Stimulated activated memory B cell treated with anti-CD40 and anti-IgM and Interleukin-4, amounts not matched to agents 10 μg/mL and 1 μg/mL and 100 μg/mL, for 72 hours (primary cell): ENCODE results near the gene C1orf141.

ENCODE experiments used
- ATAC-seq: fragments of 150-1000 bp; cut with Tn5 transposase; 2 replicates; pipeline ENCODE4 v1.10.0; 2021
- H3K27ac Mint-ChIP-seq: one replicate; pipeline ENCODE4 v1.8.0; 2022; ENCODE audit warnings: mild to moderate bottlenecking, mixed read lengths
- H3K27me3 Mint-ChIP-seq: one replicate; pipeline ENCODE4 v1.8.0; 2022; ENCODE audit warnings: mixed read lengths
- H3K36me3 Mint-ChIP-seq: one replicate; pipeline ENCODE4 v1.8.0; 2022; ENCODE audit warnings: mixed read lengths
- H3K4me1 Mint-ChIP-seq: one replicate; pipeline ENCODE4 v1.8.0; 2022; ENCODE audit warnings: mixed read lengths
- H3K4me3 Mint-ChIP-seq: one replicate; pipeline ENCODE4 v1.8.0; 2022; ENCODE audit warnings: mild to moderate bottlenecking, moderate library complexity, mixed read lengths
- H3K9me3 Mint-ChIP-seq: one replicate; pipeline ENCODE4 v1.8.0; 2022; ENCODE audit warnings: mixed read lengths

C1orf141 gene

DNA sequence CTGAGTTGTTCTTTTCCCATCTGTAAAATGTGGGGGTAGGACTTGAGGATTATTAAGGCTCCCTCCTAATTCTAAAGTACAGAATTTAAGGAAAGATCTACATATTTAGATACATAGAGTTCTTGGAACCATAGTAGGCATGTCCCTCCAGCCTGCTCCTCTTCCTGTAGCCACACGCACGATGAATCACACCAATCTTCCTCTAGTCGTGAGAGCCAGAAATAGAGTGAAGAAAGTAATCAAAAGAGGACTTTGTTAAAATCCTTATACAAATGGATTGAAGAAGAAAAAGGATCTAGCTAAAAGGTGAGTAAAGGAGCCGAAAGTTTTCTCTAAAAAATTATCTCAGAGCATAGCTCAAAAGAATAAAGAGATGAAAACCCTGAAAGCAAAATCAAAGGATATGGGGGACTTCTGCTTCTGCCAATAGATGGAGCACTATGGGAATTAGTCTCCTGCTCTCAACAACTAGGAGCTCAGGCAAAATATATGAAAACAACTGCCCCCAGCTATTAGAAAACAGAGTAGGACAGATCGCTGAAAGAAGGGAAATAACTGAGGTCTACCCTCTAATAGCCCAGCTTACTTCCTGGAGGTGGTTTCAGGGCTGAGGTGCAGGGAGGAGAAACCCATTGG, 8.5 kb downstream of the C1orf141 start:
- H3K9me3 Mint-ChIP-seq = no peaks in the 10 kb centered on the region
- H3K27ac Mint-ChIP-seq = no peak overlapping the region
- no peak overlapping the region for H3K4me3 Mint-ChIP-seq
- H3K27me3 Mint-ChIP-seq = no peaks in the 10 kb centered on the region
- ATAC-seq = no peak
- H3K4me1 Mint-ChIP-seq = no peaks in the 10 kb centered on the region
- no peaks in the 10 kb centered on the region for H3K36me3 Mint-ChIP-seq

DNA sequence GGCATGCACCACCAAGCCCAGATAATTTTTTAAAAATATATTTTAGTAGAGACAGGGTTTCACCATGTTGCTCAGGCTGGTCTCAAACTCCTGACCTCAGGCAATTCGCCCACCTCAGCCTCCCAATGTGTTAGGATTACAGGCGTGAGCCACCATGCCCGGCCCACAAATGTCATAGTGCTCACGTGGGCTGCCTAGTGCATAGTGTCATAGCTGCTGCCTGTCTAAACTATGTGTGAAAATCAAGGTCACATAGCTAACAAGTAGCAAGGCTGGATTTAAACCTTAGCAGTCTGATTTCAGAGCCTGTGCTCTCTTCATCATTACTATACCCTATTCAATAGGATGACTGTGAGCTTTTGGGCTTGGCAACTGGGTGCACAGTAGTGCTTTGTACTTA, 10.3 kb downstream of the C1orf141 start:
- Mint-ChIP-seq H3K27ac (no peak overlapping the region), H3K36me3 (no peaks in the 10 kb centered on the region), H3K27me3 (no peaks in the 10 kb centered on the region), H3K4me1 (no peaks in the 10 kb centered on the region), H3K9me3 (no peaks in the 10 kb centered on the region), H3K4me3 (no peak overlapping the region)
- no peak for ATAC-seq

DNA sequence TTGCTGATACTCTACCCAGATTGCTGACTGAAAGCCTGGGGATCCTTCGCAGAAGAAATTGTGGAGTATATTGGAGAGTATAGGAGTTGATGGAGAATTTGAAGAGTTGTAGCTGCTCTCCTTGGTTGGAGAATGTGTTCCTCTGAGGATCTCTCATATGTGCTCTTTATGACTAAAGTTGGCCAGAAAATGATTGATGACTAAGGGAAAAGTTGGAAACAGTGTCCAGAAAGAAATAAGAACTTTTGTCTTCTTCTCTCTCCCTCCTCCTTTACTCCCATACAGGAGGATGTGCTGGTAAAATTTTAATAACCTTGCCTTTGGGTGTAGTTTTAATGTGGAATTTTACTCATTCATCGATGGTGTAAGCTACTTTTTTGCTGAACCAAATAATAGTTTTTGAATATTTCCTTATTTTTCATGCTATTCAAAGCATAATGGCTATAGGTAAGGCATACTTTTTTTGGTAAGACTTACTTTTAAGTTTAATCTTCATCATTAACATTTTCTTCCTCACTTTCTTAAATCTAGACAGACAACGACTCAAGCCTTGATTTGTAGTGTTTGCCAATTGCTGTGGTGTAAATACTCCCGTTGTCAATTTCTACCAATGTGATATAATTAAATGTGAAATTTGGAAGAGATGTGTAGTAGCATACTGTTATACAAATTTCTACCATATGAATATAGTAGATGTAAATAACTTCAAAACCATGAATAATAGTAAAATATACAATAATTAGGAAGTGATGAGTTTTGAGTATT, 13.7 kb downstream of the C1orf141 start:
- no peak overlapping the region for H3K27ac Mint-ChIP-seq
- H3K27me3 Mint-ChIP-seq = no peaks in the 10 kb centered on the region

DNA sequence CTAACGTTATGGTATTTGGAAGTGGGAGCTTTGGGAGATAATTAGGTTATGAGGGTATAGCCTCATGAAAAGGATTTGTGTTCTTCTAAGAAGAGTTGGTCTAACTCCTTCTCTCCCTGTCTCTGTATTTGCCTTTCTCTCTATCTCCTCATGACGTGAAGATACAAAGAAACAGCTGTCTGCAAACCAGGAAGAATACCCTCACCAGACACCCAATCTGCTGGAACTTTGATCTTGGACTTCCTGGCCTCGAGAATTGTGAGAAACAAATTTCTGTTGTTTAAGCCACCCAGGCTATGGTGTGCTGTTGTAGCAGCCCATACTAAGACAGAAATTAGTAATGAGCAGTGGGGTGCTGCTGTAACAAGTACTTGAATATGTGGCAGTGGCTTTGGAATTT, 16.1 kb downstream of the C1orf141 start:
- H3K27ac Mint-ChIP-seq = no peak overlapping the region
- peaks cover 2% of the 10 kb centered on the region for H3K9me3 Mint-ChIP-seq
- H3K27me3 Mint-ChIP-seq = no peaks in the 10 kb centered on the region
- peaks cover 6% of the 10 kb centered on the region for H3K36me3 Mint-ChIP-seq
- no peak overlapping the region for H3K4me3 Mint-ChIP-seq
- ATAC-seq = no peak
- no peaks in the 10 kb centered on the region for H3K4me1 Mint-ChIP-seq

More for the DNA sequence above, 13.7 kb downstream of the C1orf141 start:
- ATAC-seq = no peak
- no peak overlapping the region for H3K4me3 Mint-ChIP-seq
- H3K9me3 Mint-ChIP-seq = no peaks in the 10 kb centered on the region
- H3K4me1 Mint-ChIP-seq = no peaks in the 10 kb centered on the region
- H3K36me3 Mint-ChIP-seq = no peaks in the 10 kb centered on the region

DNA sequence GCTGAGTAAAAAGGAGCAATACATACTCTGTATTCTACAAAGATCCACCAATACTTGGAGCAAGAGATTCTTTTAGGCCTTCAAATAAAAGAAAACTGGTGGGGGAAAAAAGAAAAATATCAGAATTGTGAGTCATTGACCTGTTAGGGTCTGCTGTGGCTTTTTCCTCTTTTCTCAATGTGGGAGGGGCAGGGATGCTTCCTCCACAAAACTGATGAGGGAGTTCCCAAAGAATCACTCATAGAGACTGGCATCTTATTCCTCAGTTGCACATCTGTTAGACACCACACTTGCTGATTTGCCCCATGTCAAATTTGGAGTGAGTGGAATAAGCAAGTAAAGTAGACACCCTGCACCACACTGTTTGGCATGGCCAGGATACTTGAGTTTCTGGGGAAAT, 16.6 kb downstream of the C1orf141 start:
- ATAC-seq = no peak
- Mint-ChIP-seq H3K9me3 (peaks cover 2% of the 10 kb centered on the region), H3K4me1 (no peaks in the 10 kb centered on the region), H3K4me3 (no peak overlapping the region), H3K36me3 (peaks cover 6% of the 10 kb centered on the region), H3K27ac (no peak overlapping the region), H3K27me3 (no peaks in the 10 kb centered on the region)

DNA sequence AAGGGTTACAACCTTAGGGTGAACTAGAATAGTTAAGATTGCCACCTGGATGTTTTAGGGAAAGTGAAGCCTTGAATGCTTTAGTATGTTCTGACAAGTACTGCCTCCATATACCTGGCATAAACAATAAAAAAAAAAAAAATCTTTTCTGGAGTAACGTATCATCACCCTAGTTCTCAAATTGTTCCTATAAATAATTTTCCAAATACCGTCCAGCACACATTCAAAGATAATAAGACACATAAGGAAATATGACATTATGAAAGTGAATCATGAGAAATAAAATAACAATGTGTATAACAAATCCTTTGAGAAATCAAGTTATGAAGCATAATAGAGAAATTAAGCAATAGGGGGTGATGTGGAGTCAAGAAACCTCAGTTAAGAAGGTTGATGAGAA, 20.6 kb downstream of the C1orf141 start:
- Mint-ChIP-seq H3K4me1 (peaks cover 22% of the 10 kb centered on the region), H3K4me3 (no peak overlapping the region), H3K9me3 (peaks cover 2% of the 10 kb centered on the region), H3K36me3 (peaks cover 6% of the 10 kb centered on the region), H3K27ac (peak overlapping the region; percentile 9), H3K27me3 (no peaks in the 10 kb centered on the region)
- ATAC-seq = no peak

DNA sequence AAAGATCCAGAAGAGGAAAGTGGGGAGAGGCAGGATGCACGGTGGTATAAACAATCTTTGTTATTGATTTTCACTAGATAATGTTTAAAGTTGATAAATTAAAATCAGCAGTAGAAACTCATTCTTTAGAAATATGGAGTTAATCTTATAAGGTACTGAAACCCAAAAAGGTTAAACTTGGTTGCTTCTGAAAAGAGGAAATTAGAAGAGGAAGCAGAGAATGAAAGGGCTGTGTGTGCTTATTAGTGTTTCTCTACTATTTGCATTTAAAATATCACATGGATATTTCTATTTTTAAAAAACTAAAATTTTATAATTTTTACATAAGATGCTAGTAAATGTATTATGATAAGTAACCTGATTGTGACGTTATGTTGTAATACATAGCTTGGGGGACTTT, 24.4 kb downstream of the C1orf141 start:
- peak overlapping the region; percentile 75 for H3K27ac Mint-ChIP-seq
- ATAC-seq = peak; percentile 76
- H3K4me1 Mint-ChIP-seq = peaks cover 31% of the 10 kb centered on the region

DNA sequence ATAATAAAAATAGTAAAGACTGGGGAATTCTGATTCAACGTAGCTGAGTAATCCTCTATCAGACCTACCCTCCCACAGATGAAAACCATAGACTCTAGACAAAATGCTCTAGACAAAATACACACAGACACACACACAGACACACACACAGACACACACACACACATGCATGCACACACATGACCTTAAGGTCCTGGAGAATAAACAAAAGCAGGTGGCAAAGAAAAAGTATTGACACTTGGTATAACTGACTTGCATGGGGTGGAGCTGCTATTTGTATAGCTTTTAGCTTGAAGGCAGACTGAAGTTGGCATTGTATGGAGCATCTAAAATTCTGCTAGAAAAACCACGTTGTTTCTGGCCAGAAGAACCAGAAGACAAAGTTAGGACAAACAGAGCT, 29.3 kb downstream of the C1orf141 start:
- H3K4me3 Mint-ChIP-seq = no peak overlapping the region
- no peaks in the 10 kb centered on the region for H3K36me3 Mint-ChIP-seq
- peaks cover 22% of the 10 kb centered on the region for H3K4me1 Mint-ChIP-seq
- no peak overlapping the region for H3K27ac Mint-ChIP-seq
- no peaks in the 10 kb centered on the region for H3K9me3 Mint-ChIP-seq
- H3K27me3 Mint-ChIP-seq = no peaks in the 10 kb centered on the region
- ATAC-seq = no peak

More for the DNA sequence above, 24.4 kb downstream of the C1orf141 start:
- Mint-ChIP-seq H3K9me3 (peaks cover 2% of the 10 kb centered on the region), H3K4me3 (peak overlapping the region; percentile 36), H3K36me3 (peaks cover 6% of the 10 kb centered on the region), H3K27me3 (no peaks in the 10 kb centered on the region)

DNA sequence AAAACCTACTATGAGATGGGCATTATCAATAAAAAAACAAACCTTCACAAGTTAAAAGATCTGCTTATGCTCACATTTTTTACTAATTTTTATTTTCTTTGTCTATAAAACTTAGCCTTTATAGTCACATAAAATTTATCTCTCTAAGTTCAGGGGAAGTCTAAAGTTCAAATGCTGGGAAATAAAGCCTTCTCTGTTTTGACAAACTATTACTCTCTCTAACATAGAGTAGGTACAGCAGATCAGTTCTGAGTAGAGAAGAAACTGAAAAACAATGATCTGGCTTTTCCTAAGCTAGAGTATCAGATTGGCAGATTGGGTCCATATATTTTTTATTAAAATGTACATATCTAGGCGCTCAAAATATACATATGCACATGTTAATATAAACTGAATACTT, 31.2 kb downstream of the C1orf141 start:
- Mint-ChIP-seq H3K9me3 (no peaks in the 10 kb centered on the region), H3K27me3 (no peaks in the 10 kb centered on the region), H3K4me3 (no peak overlapping the region), H3K27ac (no peak overlapping the region), H3K36me3 (no peaks in the 10 kb centered on the region), H3K4me1 (peaks cover 6% of the 10 kb centered on the region)
- no peak for ATAC-seq

DNA sequence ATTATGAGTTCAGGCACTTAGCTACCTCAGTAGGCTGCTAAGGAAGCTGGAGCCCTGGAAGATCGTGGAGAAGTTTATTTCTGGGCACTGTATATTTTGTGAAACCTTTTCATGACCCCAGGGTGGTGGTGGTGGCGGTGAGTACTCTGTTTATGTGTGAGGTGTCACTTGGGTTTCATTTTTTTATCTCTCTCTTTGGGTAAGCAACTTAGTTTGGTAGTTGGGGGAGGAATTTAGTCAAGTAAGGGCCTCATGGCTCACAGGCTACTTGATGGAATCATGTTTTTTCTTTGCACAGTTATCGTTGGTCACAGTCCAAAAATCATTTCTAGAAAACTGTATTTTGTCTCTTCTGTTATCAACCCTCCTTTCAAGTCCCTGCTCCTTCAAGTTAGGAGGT, 33.9 kb downstream of the C1orf141 start:
- no peak overlapping the region for H3K4me3 Mint-ChIP-seq
- no peak for ATAC-seq
- H3K36me3 Mint-ChIP-seq = no peaks in the 10 kb centered on the region
- H3K9me3 Mint-ChIP-seq = no peaks in the 10 kb centered on the region
- no peak overlapping the region for H3K27ac Mint-ChIP-seq
- H3K4me1 Mint-ChIP-seq = no peaks in the 10 kb centered on the region
- no peaks in the 10 kb centered on the region for H3K27me3 Mint-ChIP-seq

DNA sequence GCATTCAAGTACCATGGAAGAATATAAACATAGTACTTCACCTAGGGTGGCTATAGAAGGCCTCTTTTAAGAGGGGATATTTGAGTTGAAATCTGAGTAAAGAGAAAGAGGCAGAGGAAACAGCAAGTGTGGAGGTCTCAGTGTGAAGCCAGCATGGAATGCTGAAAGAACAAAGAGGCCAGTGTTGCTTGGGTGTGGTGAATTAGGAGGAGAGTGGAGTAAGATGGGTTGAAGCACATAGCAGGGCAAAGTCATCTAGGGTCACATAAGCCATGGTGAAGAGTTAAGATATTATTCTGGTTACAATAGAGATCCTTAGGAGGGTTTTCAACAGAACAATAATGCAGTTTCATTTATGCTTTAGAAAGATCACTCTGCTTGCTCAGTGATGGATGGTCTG, 37.5 kb downstream of the C1orf141 start:
- no peak for ATAC-seq

DNA sequence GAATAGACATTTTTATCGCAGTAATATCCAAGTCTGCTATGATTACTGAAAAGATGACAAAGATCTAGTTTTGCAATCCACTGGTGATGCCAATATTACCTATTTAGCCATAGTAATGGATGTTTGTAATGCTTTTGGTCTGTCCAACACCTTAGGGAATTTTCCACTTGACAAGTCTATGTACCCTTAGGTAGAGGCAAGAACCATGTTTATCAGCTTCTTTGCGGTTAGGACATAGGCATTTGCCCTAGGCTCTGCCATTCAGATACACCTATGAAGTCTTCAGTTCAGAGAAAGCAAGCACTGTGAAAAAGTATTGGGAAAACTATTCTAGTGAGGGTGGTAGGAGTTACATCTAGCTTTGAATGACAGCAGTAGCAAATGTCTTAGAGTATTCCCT, 40.6 kb downstream of the C1orf141 start:
- Mint-ChIP-seq H3K9me3 (no peaks in the 10 kb centered on the region), H3K27me3 (no peaks in the 10 kb centered on the region), H3K4me3 (no peak overlapping the region), H3K36me3 (no peaks in the 10 kb centered on the region), H3K27ac (no peak overlapping the region), H3K4me1 (no peaks in the 10 kb centered on the region)
- no peak for ATAC-seq

More for the DNA sequence above, 37.5 kb downstream of the C1orf141 start:
- Mint-ChIP-seq H3K36me3 (no peaks in the 10 kb centered on the region), H3K4me3 (no peak overlapping the region), H3K4me1 (no peaks in the 10 kb centered on the region), H3K27ac (no peak overlapping the region), H3K9me3 (no peaks in the 10 kb centered on the region), H3K27me3 (no peaks in the 10 kb centered on the region)

DNA sequence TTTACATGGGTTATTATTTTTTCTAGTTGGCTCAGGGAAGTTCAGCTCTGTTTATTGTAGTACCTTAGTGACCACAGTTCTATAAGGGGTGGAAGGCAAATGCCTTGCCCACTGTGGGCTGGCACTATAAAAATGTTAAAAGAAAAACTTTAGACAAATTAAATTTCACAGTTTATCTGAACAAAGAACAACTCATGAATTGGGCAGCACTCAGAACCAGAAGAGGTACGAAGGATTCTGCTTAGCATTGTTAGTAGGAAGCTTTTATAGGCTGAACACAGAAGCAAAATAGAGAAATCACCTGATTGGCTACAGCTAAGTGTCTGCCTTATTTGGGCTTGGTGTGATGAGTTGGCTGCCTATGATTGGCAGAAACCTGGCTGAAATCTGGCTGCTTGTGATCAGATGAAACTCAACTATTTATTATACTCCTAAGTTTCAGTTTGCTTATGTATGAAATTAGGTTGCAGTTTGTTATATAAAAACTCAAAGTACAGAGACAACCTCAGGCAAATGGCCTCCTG, 45.0 kb downstream of the C1orf141 start:
- ATAC-seq = no peak
- H3K9me3 Mint-ChIP-seq = no peaks in the 10 kb centered on the region
- no peak overlapping the region for H3K4me3 Mint-ChIP-seq
- H3K4me1 Mint-ChIP-seq = no peaks in the 10 kb centered on the region
- H3K27me3 Mint-ChIP-seq = no peaks in the 10 kb centered on the region
- no peak overlapping the region for H3K27ac Mint-ChIP-seq
- H3K36me3 Mint-ChIP-seq = no peaks in the 10 kb centered on the region

DNA sequence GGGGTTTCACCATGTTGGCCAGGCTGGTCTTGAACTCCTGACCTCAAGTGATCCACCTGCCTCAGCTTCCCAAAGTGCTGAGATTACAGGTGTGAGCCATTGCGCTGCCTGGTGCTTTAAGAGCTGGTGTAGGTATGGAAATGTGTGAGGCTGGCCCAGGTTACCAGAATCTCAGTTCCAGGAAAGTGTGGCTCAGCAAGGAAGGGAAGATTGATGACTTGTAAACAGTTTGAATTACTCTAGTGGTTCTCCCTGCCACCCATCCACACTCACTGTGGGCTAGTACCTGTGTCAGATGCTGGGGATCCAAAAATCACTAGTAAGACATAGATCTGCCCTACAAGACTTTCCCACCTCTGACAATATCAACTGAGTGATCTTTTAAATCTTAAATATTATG, 46.3 kb downstream of the C1orf141 start:
- no peaks in the 10 kb centered on the region for H3K36me3 Mint-ChIP-seq
- H3K9me3 Mint-ChIP-seq = no peaks in the 10 kb centered on the region
- no peak for ATAC-seq
- no peak overlapping the region for H3K4me3 Mint-ChIP-seq
- H3K4me1 Mint-ChIP-seq = no peaks in the 10 kb centered on the region
- H3K27ac Mint-ChIP-seq = no peak overlapping the region
- no peaks in the 10 kb centered on the region for H3K27me3 Mint-ChIP-seq

DNA sequence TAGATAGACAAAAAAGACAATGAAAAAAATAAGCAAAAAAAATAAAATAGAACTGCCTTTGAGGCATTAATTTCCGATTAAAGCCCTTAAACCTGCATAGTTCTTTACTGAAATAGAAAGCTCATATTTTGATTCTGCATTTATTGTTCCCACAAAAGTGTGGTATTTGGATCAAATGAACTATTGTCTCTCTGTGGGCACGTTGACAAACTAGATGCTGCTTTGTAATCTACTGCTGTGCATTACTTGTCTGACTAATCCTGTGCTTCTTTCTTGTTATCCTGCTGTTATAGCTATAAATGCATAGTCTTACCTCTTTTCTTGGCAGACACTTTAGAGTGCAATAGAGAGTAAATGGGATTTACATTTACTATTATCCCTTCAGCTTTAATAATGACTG, 49.4 kb downstream of the C1orf141 start:
- Mint-ChIP-seq H3K4me1 (no peaks in the 10 kb centered on the region), H3K27ac (no peak overlapping the region), H3K4me3 (no peak overlapping the region), H3K36me3 (no peaks in the 10 kb centered on the region), H3K27me3 (no peaks in the 10 kb centered on the region), H3K9me3 (no peaks in the 10 kb centered on the region)
- ATAC-seq = no peak

DNA sequence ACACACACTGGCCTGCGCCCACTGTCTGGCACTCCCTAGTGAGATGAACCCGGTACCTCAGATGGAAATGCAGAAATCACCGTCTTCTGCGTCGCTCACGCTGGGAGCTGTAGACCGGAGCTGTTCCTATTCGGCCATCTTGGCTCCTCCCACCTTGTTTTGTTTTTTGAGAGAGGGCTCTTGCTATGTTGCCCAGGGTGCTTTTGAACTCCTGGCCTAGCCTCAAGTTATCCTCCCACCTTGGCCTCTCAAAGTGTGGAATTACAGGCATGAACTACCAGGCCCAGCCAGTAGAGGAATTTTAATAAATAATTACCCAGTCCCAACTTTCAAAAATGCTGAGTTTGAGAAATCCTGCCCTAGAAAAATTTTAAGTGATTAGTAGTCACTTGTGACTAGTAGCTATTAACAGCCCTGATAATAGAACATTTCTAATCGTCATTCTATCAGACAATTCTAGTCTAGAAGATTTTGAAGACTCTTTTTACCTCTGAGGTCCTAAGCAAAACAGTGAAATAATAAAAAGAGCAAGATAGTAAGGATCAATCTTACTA, 49.9 kb downstream of the C1orf141 start:
- H3K36me3 Mint-ChIP-seq = no peaks in the 10 kb centered on the region
- no peaks in the 10 kb centered on the region for H3K4me1 Mint-ChIP-seq
- no peaks in the 10 kb centered on the region for H3K9me3 Mint-ChIP-seq
- no peak for ATAC-seq
- H3K4me3 Mint-ChIP-seq = no peak overlapping the region
- H3K27me3 Mint-ChIP-seq = no peaks in the 10 kb centered on the region
- H3K27ac Mint-ChIP-seq = no peak overlapping the region
